Measurements from ENCODE around the gene TMEM229B. TPM values are rescaled to one million over a fixed set of nuclear protein-coding genes. Genes with fewer than 3 reads are reported as not detected.

Gene TMEM229B
- total RNA-seq, 1 donor from 2014 or later: 1.3 TPM

- Histone ChIP-seq H3K79me2 (ENCODE audit: insufficient read depth, low read length) (no peaks in the 10 kb centered on the region), H3K4me3 (ENCODE audit: insufficient read depth, low read depth, low read length) (no peak overlapping the region), H3K9me3 (ENCODE audit: insufficient read depth, low read depth, low read length) (no peaks in the 10 kb centered on the region), H2AFZ (ENCODE audit: low read depth, low read length) (no peak overlapping the region), H3K4me1 (ENCODE audit: insufficient read depth, low read length) (peaks cover 6% of the 10 kb centered on the region), H3K9ac (ENCODE audit: low read length) (no peak overlapping the region), H3K27ac (ENCODE audit: low read depth, low read length) (no peak overlapping the region), H3K27me3 (ENCODE audit: insufficient read depth, low read length) (peaks cover 4% of the 10 kb centered on the region), H4K20me1 (ENCODE audit: insufficient read depth, low read length) (no peaks in the 10 kb centered on the region), H3K36me3 (ENCODE audit: insufficient read depth, low read length) (no peaks in the 10 kb centered on the region), H3K4me2 (ENCODE audit: low read length) (no peak overlapping the region)
- H3K27ac Mint-ChIP-seq (ENCODE audit: unreplicated experiment): no peak overlapping the region
- DNase-seq (ENCODE audit: low read depth) (peak; percentile 75), FAIRE-seq (no peak)
- no peaks in the 10 kb centered on the region for H3K9me3 Mint-ChIP-seq (ENCODE audit: unreplicated experiment)
- no peak overlapping the region for H3K4me3 Mint-ChIP-seq (ENCODE audit: unreplicated experiment)
- H3K36me3 Mint-ChIP-seq (ENCODE audit: low read depth, unreplicated experiment): no peaks in the 10 kb centered on the region
- peaks cover 13% of the 10 kb centered on the region for H3K27me3 Mint-ChIP-seq (ENCODE audit: low read depth, unreplicated experiment)
- TF ChIP-seq EZH2 (IDR thresholded peaks at IDR 0.05; ENCODE audit: insufficient read depth, low read length): no peak
- peak; percentile 3 for TF ChIP-seq CTCF (IDR thresholded peaks at IDR 0.05; ENCODE audit: insufficient read depth, low read depth, low read length)
- H3K4me1 Mint-ChIP-seq (ENCODE audit: low read depth, unreplicated experiment): peaks cover 12% of the 10 kb centered on the region
Observed at GRCh38 chr14:67428501-67429031, 60.0 kb downstream of the TMEM229B start.

DNA sequence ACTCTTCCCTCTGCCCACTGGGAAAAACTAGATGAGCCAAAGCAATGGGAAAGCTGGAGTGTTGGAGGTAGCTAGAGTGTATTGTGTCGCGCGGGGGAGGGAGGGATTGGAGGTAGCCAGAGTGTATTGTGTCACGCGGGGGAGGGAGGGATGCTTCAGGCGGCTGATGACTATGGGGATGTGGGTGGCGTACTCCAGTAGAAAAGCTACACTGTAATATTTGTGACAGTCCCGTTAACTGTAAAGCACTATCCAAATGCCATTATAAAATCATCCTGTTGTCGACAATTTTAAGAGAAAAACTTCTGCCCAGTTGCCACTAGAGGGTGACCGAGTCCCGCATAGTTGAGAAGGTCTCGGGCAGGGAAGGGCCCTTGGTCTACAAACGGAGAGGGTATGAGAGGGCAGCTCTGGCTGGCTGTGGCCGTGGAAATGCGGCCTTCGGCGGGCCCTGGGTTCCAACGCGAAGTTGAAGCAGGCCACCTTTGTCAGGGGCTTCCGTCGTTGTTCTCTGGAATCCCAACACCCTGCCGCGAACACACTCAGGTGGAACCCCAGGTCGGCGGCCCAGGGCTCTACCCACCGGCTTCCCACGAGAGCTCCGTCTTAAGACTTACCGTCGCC is 61.4 kb downstream of the TMEM229B start:
- DNase-seq (ENCODE audit: low read depth) (peak; percentile 49), FAIRE-seq (no peak)
- no peaks in the 10 kb centered on the region for H3K9me3 ChIP-seq (ENCODE audit: insufficient read depth, low read depth, low read length)
- H3K9ac ChIP-seq (ENCODE audit: low read length): no peak overlapping the region
- Mint-ChIP-seq H3K36me3 (ENCODE audit: low read depth, unreplicated experiment) (no peaks in the 10 kb centered on the region), H3K27ac (ENCODE audit: unreplicated experiment) (no peak overlapping the region), H3K4me1 (ENCODE audit: low read depth, unreplicated experiment) (peaks cover 12% of the 10 kb centered on the region), H3K9me3 (ENCODE audit: unreplicated experiment) (peaks cover 3% of the 10 kb centered on the region), H3K27me3 (ENCODE audit: low read depth, unreplicated experiment) (peaks cover 13% of the 10 kb centered on the region), H3K4me3 (ENCODE audit: unreplicated experiment) (no peak overlapping the region)
- peaks cover 6% of the 10 kb centered on the region for H3K4me1 ChIP-seq (ENCODE audit: insufficient read depth, low read length)
- H3K4me3 ChIP-seq (ENCODE audit: insufficient read depth, low read depth, low read length): no peak overlapping the region
- H3K4me2 ChIP-seq (ENCODE audit: low read length): peak overlapping the region; percentile 45
- H2AFZ ChIP-seq (ENCODE audit: low read depth, low read length): peak overlapping the region; percentile 51
- TF ChIP-seq CTCF (IDR thresholded peaks at IDR 0.05; ENCODE audit: insufficient read depth, low read depth, low read length) (peak; percentile 84), EZH2 (IDR thresholded peaks at IDR 0.05; ENCODE audit: insufficient read depth, low read length) (no peak)
- no peaks in the 10 kb centered on the region for H3K36me3 ChIP-seq (ENCODE audit: insufficient read depth, low read length)
- peaks cover 4% of the 10 kb centered on the region for H3K27me3 ChIP-seq (ENCODE audit: insufficient read depth, low read length)
- no peaks in the 10 kb centered on the region for H3K79me2 ChIP-seq (ENCODE audit: insufficient read depth, low read length)
- no peaks in the 10 kb centered on the region for H4K20me1 ChIP-seq (ENCODE audit: insufficient read depth, low read length)
- H3K27ac ChIP-seq (ENCODE audit: low read depth, low read length): no peak overlapping the region

GRCh38 chr14:67426161-67426560 is 62.4 kb downstream of the TMEM229B start:
- peaks cover 4% of the 10 kb centered on the region for H3K27me3 ChIP-seq (ENCODE audit: insufficient read depth, low read length)
- H3K27ac ChIP-seq (ENCODE audit: low read depth, low read length): no peak overlapping the region
- FAIRE-seq (no peak), DNase-seq (ENCODE audit: low read depth) (no peak)
- H3K9me3 ChIP-seq (ENCODE audit: insufficient read depth, low read depth, low read length): no peaks in the 10 kb centered on the region
- H4K20me1 ChIP-seq (ENCODE audit: insufficient read depth, low read length): no peaks in the 10 kb centered on the region
- Mint-ChIP-seq H3K9me3 (ENCODE audit: unreplicated experiment) (peaks cover 5% of the 10 kb centered on the region), H3K27ac (ENCODE audit: unreplicated experiment) (no peak overlapping the region), H3K4me3 (ENCODE audit: unreplicated experiment) (no peak overlapping the region), H3K36me3 (ENCODE audit: low read depth, unreplicated experiment) (no peaks in the 10 kb centered on the region), H3K27me3 (ENCODE audit: low read depth, unreplicated experiment) (peaks cover 12% of the 10 kb centered on the region), H3K4me1 (ENCODE audit: low read depth, unreplicated experiment) (peaks cover 9% of the 10 kb centered on the region)
- H2AFZ ChIP-seq (ENCODE audit: low read depth, low read length): peak overlapping the region; percentile 61
- no peak overlapping the region for H3K9ac ChIP-seq (ENCODE audit: low read length)
- no peaks in the 10 kb centered on the region for H3K36me3 ChIP-seq (ENCODE audit: insufficient read depth, low read length)
- TF ChIP-seq EZH2 (IDR thresholded peaks at IDR 0.05; ENCODE audit: insufficient read depth, low read length): no peak
- no peak for TF ChIP-seq CTCF (IDR thresholded peaks at IDR 0.05; ENCODE audit: insufficient read depth, low read depth, low read length)
- H3K4me3 ChIP-seq (ENCODE audit: insufficient read depth, low read depth, low read length): no peak overlapping the region
- peak overlapping the region; percentile 33 for H3K4me2 ChIP-seq (ENCODE audit: low read length)
- H3K4me1 ChIP-seq (ENCODE audit: insufficient read depth, low read length): peaks cover 6% of the 10 kb centered on the region
- H3K79me2 ChIP-seq (ENCODE audit: insufficient read depth, low read length): no peaks in the 10 kb centered on the region
